H1 (cell line): ENCODE measurements around the gene KRT222.

ENCODE experiments used
- TCF12 ChIP-seq: IDR thresholded peaks from 2 replicates; pipeline ENCODE4 v1.6.1; 2011; ENCODE audit warnings: low read depth, mild to moderate bottlenecking, low read length
- TF ChIP-seq, protein P1 (sequence below), 3 experiments: IDR thresholded peaks; 1 replicate in 2 of 3; 2 replicates in 1 of 3; pipeline versions ENCODE4 v1.5.1 to v1.6.1; 2011; ENCODE audit warnings: low read length in 3 of 3, mild to moderate bottlenecking in 3 of 3, inconsistent platforms in 2 of 3, low read depth in 1 of 3, moderate library complexity in 1 of 3; ENCODE audit not compliant: insufficient read depth in 1 of 3; ENCODE audit errors: control extremely low read depth in 1 of 3

- no peak for TF ChIP-seq TCF12
- TF ChIP-seq, protein P1, sequence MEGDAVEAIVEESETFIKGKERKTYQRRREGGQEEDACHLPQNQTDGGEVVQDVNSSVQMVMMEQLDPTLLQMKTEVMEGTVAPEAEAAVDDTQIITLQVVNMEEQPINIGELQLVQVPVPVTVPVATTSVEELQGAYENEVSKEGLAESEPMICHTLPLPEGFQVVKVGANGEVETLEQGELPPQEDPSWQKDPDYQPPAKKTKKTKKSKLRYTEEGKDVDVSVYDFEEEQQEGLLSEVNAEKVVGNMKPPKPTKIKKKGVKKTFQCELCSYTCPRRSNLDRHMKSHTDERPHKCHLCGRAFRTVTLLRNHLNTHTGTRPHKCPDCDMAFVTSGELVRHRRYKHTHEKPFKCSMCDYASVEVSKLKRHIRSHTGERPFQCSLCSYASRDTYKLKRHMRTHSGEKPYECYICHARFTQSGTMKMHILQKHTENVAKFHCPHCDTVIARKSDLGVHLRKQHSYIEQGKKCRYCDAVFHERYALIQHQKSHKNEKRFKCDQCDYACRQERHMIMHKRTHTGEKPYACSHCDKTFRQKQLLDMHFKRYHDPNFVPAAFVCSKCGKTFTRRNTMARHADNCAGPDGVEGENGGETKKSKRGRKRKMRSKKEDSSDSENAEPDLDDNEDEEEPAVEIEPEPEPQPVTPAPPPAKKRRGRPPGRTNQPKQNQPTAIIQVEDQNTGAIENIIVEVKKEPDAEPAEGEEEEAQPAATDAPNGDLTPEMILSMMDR (IDR thresholded peaks at IDR 0.05; ENCODE audit: control extremely low read depth in 1 of 3, insufficient read depth in 1 of 3, low read depth in 1 of 3, low read length in 3 of 3): no peak
These were observed 42.5 kb downstream of the KRT222 start for GRCh38 chr17:40622509-40622928.
